Endothelial cell (in vitro differentiated cells): Measurements from ENCODE around the gene GRID1. TPM values are rescaled to one million over a fixed set of nuclear protein-coding genes. Genes with fewer than 3 reads are reported as not detected.

Source experiments
- DNase-seq: peaks from one replicate; pipeline ENCODE4 v3.0.0; 2021; ENCODE audit warnings: low spot score
- H3K27ac Mint-ChIP-seq: one replicate; pipeline ENCODE4 v1.8.0; 2021; ENCODE audit warnings: mixed read lengths, inconsistent platforms; ENCODE audit not compliant: unreplicated experiment
- H3K27me3 Mint-ChIP-seq: one replicate; pipeline ENCODE4 v1.8.0; 2021; ENCODE audit warnings: mild to moderate bottlenecking, moderate library complexity, mixed read lengths, inconsistent platforms; ENCODE audit not compliant: unreplicated experiment
- H3K36me3 Mint-ChIP-seq: one replicate; pipeline ENCODE4 v1.8.0; 2021; ENCODE audit warnings: mild to moderate bottlenecking, low read depth, mixed read lengths, inconsistent platforms; ENCODE audit not compliant: unreplicated experiment
- H3K4me1 Mint-ChIP-seq: one replicate; pipeline ENCODE4 v1.8.0; 2021; ENCODE audit warnings: mild to moderate bottlenecking, mixed read lengths, inconsistent platforms; ENCODE audit not compliant: unreplicated experiment
- H3K4me3 Mint-ChIP-seq: one replicate; pipeline ENCODE4 v1.8.0; 2021; ENCODE audit warnings: mild to moderate bottlenecking, mixed read lengths, inconsistent platforms; ENCODE audit not compliant: unreplicated experiment
- H3K9me3 Mint-ChIP-seq: one replicate; pipeline ENCODE4 v1.8.0; 2021; ENCODE audit warnings: mixed read lengths, inconsistent platforms; ENCODE audit not compliant: unreplicated experiment
- total RNA-seq: library from RNA; stranded (reverse); fragmentation: NEBNext Ultra II Directional; extraction: Animal tissue kit (Norgen Biotek cat#: 25700); gene quantifications from one replicate; pipeline ENCODE4 v1.2.1, GENCODE V29; 2021; ENCODE audit not compliant: unreplicated experiment
- TF ChIP-seq, protein P1 (sequence below): fragments of 200-600 bp; sonication (generic); IDR thresholded peaks from one replicate; pipeline ENCODE4 v1.5.0; 2021; ENCODE audit warnings: antibody characterized with exemption; ENCODE audit not compliant: unreplicated experiment

GRID1 gene
- total RNA-seq, 1 donor from 2014 or later: 0.26 TPM

DNA sequence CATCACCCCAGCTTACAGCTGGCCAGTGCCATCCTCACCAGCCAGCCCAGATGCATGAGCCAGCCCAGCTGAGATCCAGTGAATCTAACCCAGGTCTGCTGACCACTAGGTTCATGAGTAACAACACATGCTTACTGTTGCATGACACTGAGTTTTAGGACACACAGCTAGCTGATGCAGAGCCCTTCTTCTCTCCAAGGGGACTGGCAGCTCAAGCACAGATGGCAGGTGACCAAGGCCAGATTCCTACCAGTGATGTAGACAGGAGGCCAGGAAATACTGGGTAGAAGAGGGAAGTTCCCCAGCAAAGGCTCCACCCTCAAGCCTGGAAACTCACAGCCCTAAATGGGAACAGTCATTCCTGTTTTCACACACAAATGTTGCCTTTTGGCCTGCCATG is 236.6 kb downstream of the GRID1 start:
- H3K4me1 Mint-ChIP-seq: no peaks in the 10 kb centered on the region
- H3K4me3 Mint-ChIP-seq: no peak overlapping the region
- H3K27me3 Mint-ChIP-seq: peaks cover 7% of the 10 kb centered on the region
- H3K36me3 Mint-ChIP-seq: no peaks in the 10 kb centered on the region
- H3K9me3 Mint-ChIP-seq: no peaks in the 10 kb centered on the region
- DNase-seq: no peak
- no peak overlapping the region for H3K27ac Mint-ChIP-seq
- TF ChIP-seq, protein P1, sequence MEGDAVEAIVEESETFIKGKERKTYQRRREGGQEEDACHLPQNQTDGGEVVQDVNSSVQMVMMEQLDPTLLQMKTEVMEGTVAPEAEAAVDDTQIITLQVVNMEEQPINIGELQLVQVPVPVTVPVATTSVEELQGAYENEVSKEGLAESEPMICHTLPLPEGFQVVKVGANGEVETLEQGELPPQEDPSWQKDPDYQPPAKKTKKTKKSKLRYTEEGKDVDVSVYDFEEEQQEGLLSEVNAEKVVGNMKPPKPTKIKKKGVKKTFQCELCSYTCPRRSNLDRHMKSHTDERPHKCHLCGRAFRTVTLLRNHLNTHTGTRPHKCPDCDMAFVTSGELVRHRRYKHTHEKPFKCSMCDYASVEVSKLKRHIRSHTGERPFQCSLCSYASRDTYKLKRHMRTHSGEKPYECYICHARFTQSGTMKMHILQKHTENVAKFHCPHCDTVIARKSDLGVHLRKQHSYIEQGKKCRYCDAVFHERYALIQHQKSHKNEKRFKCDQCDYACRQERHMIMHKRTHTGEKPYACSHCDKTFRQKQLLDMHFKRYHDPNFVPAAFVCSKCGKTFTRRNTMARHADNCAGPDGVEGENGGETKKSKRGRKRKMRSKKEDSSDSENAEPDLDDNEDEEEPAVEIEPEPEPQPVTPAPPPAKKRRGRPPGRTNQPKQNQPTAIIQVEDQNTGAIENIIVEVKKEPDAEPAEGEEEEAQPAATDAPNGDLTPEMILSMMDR: no peak

GRCh38 chr10:86128360-86128759 is 238.2 kb downstream of the GRID1 start:
- Mint-ChIP-seq H3K27ac (no peak overlapping the region), H3K4me3 (no peak overlapping the region)

GRCh38 chr10:86127274-86127819 is 239.2 kb downstream of the GRID1 start:
- H3K4me1 Mint-ChIP-seq: no peaks in the 10 kb centered on the region
- H3K36me3 Mint-ChIP-seq: no peaks in the 10 kb centered on the region
- TF ChIP-seq, protein P1: no peak
- DNase-seq: no peak
- H3K27me3 Mint-ChIP-seq: peaks cover 7% of the 10 kb centered on the region
- H3K9me3 Mint-ChIP-seq: no peaks in the 10 kb centered on the region
- peak overlapping the region; percentile 39 for H3K27ac Mint-ChIP-seq
- H3K4me3 Mint-ChIP-seq: no peak overlapping the region

More at GRCh38 chr10:86128360-86128759, 238.2 kb downstream of the GRID1 start:
- H3K9me3 Mint-ChIP-seq: no peaks in the 10 kb centered on the region
- no peaks in the 10 kb centered on the region for H3K4me1 Mint-ChIP-seq
- no peak for DNase-seq
- peaks cover 5% of the 10 kb centered on the region for H3K27me3 Mint-ChIP-seq
- TF ChIP-seq, protein P1: no peak
- H3K36me3 Mint-ChIP-seq: no peaks in the 10 kb centered on the region

- H3K4me3 Mint-ChIP-seq: no peak overlapping the region
- H3K27ac Mint-ChIP-seq: no peak overlapping the region
- DNase-seq: no peak
- TF ChIP-seq, protein P1: no peak
- H3K36me3 Mint-ChIP-seq: no peaks in the 10 kb centered on the region
- H3K27me3 Mint-ChIP-seq: peaks cover 7% of the 10 kb centered on the region
- H3K9me3 Mint-ChIP-seq: no peaks in the 10 kb centered on the region
- H3K4me1 Mint-ChIP-seq: no peaks in the 10 kb centered on the region
Measured at GRCh38 chr10:86124734-86125133, 241.9 kb downstream of the GRID1 start.

GRCh38 chr10:86123715-86124114 is 242.9 kb downstream of the GRID1 start:
- H3K4me3 Mint-ChIP-seq: no peak overlapping the region
- DNase-seq: no peak
- TF ChIP-seq, protein P1: no peak
- H3K36me3 Mint-ChIP-seq: no peaks in the 10 kb centered on the region
- H3K27me3 Mint-ChIP-seq: peaks cover 4% of the 10 kb centered on the region
- no peak overlapping the region for H3K27ac Mint-ChIP-seq
- H3K9me3 Mint-ChIP-seq: no peaks in the 10 kb centered on the region
- H3K4me1 Mint-ChIP-seq: peaks cover 2% of the 10 kb centered on the region
